Measurements from ENCODE around the gene FEV. TPM values are rescaled to one million over a fixed set of nuclear protein-coding genes. Genes with fewer than 3 reads are reported as not detected.

The FEV gene
- total RNA-seq, 4 donors from 2014 or later, result not detected

DNA sequence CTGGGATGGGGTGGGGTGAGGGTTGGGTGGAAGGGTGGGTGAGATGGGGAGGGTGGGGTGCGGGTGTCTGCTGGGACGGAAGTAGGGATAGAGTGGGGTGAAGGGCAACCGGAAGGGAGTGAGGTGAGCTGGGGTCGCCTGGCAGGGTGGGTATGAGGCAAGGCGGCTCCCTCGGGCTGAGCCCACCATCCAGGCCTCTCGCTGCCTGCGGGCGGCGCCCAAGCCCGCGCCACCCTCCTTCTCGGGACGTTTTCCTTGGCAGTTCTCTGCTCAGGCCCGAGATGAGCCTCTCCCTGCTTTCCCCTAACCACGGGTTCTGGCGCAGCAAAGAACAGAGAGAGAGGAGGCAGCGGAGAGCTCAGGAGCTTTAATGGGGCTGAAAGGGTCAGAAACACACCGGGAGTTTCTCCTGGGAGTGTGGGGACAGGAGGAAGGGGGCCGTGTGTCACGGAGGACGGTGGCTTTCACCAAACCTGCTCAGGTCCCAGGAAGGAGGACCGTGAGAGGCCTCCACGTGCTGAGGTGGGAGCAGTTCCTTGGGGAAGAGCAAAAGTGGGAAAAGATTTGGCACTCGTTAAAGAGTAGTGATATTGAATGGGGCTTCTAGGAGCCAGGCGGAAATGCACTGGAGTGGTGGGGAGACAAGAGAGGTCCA, 4.1 kb downstream of the FEV start:
- no peak for ATAC-seq
- peaks cover 0 to 59% (median 25%) of the 10 kb centered on the region in 3 donors for H3K4me1 ChIP-seq
- H3K9me3 ChIP-seq, result no peaks in the 10 kb centered on the region
- H3K27ac ChIP-seq, result no peak overlapping the region
- TF ChIP-seq EP300 (IDR thresholded peaks at IDR 0.05) (no peak), POLR2AphosphoS5 (IDR thresholded peaks at IDR 0.05) (no peak), POLR2A (IDR thresholded peaks at IDR 0.05) (no peak)
- TF ChIP-seq, protein P1, sequence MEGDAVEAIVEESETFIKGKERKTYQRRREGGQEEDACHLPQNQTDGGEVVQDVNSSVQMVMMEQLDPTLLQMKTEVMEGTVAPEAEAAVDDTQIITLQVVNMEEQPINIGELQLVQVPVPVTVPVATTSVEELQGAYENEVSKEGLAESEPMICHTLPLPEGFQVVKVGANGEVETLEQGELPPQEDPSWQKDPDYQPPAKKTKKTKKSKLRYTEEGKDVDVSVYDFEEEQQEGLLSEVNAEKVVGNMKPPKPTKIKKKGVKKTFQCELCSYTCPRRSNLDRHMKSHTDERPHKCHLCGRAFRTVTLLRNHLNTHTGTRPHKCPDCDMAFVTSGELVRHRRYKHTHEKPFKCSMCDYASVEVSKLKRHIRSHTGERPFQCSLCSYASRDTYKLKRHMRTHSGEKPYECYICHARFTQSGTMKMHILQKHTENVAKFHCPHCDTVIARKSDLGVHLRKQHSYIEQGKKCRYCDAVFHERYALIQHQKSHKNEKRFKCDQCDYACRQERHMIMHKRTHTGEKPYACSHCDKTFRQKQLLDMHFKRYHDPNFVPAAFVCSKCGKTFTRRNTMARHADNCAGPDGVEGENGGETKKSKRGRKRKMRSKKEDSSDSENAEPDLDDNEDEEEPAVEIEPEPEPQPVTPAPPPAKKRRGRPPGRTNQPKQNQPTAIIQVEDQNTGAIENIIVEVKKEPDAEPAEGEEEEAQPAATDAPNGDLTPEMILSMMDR (IDR thresholded peaks at IDR 0.05), result no peak
- no peaks in the 10 kb centered on the region for H3K36me3 ChIP-seq
- peaks cover 100% of the 10 kb centered on the region for H3K27me3 ChIP-seq
- H3K4me3 ChIP-seq, result peak overlapping the region in 1 of 2 donors; percentile 41
- 3 to 5% methylated on average over 13 to 24 of the region's 26 CpGs for WGBS, 2 donors (ENCODE audit: low coverage in 1 of 2)

GRCh38 chr2:218979846-218980734, 4.9 kb downstream of the FEV start:
- WGBS, 2 donors (ENCODE audit: low coverage in 1 of 2), result 1 to 3% methylated on average over 6 to 18 of the region's 39 CpGs
- peaks cover 0 to 52% (median 21%) of the 10 kb centered on the region in 3 donors for H3K4me1 ChIP-seq

DNA sequence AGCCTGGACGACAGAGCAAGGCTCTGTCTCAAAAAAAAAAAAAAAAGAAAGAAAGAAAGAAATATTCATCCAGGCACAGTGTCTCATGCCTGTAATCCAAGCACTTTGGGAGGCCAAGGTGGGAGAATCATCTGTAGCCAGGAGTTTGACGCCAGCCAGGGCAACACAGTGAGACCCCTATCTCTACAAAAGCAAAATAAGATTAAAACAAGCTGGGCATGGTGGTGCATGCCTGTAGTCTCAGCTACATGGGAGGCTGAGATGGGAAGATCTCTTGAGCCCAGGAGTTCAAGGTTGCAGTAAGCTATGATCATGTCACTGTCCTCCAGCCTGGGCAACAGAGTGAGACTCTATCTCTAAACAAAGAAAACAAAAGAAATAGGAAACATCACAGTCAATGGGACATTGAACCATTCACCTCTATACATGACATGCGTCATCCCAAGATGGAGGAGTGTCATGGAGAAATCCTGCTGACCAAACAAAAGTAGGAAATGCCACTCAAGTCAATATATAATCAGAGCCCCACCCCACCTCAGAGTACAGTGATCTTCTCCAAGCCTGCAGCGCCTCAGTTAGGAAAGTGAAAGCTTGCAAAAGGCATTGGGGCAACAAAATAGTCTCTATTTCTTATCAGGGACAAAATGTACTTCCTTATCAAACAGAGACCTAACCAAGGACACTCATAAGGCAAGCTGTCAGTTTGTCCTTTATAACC, 9.8 kb downstream of the FEV start:
- 60 to 71% methylated on average over 2 to 3 of the region's 4 CpGs for WGBS, 2 donors (ENCODE audit: low coverage in 1 of 2)
- TF ChIP-seq POLR2A (IDR thresholded peaks at IDR 0.05) (no peak), EP300 (IDR thresholded peaks at IDR 0.05) (no peak), POLR2AphosphoS5 (IDR thresholded peaks at IDR 0.05) (no peak)
- TF ChIP-seq, protein P1 (IDR thresholded peaks at IDR 0.05), result no peak
- no peaks in the 10 kb centered on the region for H3K9me3 ChIP-seq
- H3K27ac ChIP-seq, result no peak overlapping the region
- no peaks in the 10 kb centered on the region for H3K36me3 ChIP-seq
- no peak overlapping the region for H3K4me3 ChIP-seq
- peaks cover 0 to 7% (median 0%) of the 10 kb centered on the region in 3 donors for H3K4me1 ChIP-seq
- peaks cover 91% of the 10 kb centered on the region for H3K27me3 ChIP-seq
- no peak for ATAC-seq

More at GRCh38 chr2:218979846-218980734, 4.9 kb downstream of the FEV start:
- H3K4me3 ChIP-seq, result peak overlapping the region in 1 of 2 donors; percentile 22
- H3K27me3 ChIP-seq, result peaks cover 100% of the 10 kb centered on the region
- no peak for TF ChIP-seq POLR2AphosphoS5 (IDR thresholded peaks at IDR 0.05)
- TF ChIP-seq, protein P1 (IDR thresholded peaks at IDR 0.05), result peak in 3 of 4 experiments; percentile 77 to 90 (median 81)
- no peaks in the 10 kb centered on the region for H3K9me3 ChIP-seq
- no peaks in the 10 kb centered on the region for H3K36me3 ChIP-seq
- peak; percentile 80 for ATAC-seq
- no peak overlapping the region for H3K27ac ChIP-seq

- no peak for ATAC-seq
- no peak overlapping the region for H3K27ac ChIP-seq
Observed at GRCh38 chr2:218970894-218971293, 14.1 kb downstream of the FEV start.

More at GRCh38 chr2:218970894-218971293, 14.1 kb downstream of the FEV start:
- H3K36me3 ChIP-seq, result no peaks in the 10 kb centered on the region
- no peaks in the 10 kb centered on the region for H3K9me3 ChIP-seq
- H3K4me1 ChIP-seq, result no peaks in the 10 kb centered on the region
- H3K4me3 ChIP-seq, result no peak overlapping the region
- no CpG with 5 or more reads among the region's 1 CpG for WGBS, 2 donors (ENCODE audit: low coverage in 1 of 2)
- TF ChIP-seq POLR2AphosphoS5 (IDR thresholded peaks at IDR 0.05), result no peak
- TF ChIP-seq, protein P1 (IDR thresholded peaks at IDR 0.05), result no peak
- TF ChIP-seq EP300 (IDR thresholded peaks at IDR 0.05), result no peak
- no peak for TF ChIP-seq POLR2A (IDR thresholded peaks at IDR 0.05)
- H3K27me3 ChIP-seq, result peaks cover 88% of the 10 kb centered on the region

All from gastroesophageal sphincter (tissue), 4 donors.